ENCODE results near the gene KCNJ4.
"Not testable (repeated sequence)": the region's sequence is repeated elsewhere in the genome, so short reads cannot be mapped to it uniquely, and the experiment has no call there.

GRCh38 chr22:38395944-38396343 is 59.1 kb downstream of the KCNJ4 start:
- TF ChIP-seq EZH2 (IDR thresholded peaks at IDR 0.05; ENCODE audit: low read length); CTCF (optimal IDR thresholded peaks at IDR 0.05 in 1 of 3, IDR thresholded peaks at IDR 0.05 in 1 of 3, conservative IDR thresholded peaks at IDR 0.05 in 1 of 3; ENCODE audit: extremely low read depth in 1 of 3, insufficient read depth in 2 of 3, low read length in 3 of 3): not testable (repeated sequence)
